ENCODE measurements around the gene HGFAC.
A peak's percentile ranks its signal among the peaks of the same experiment; 100 is the strongest.

The HGFAC gene

GRCh38 chr4:3473996-3474765 is 32.4 kb downstream of the HGFAC start:
- no peak for DNase-seq (ENCODE audit: low spot score)

- no peak for DNase-seq (ENCODE audit: low spot score)
Measured at GRCh38 chr4:3475041-3475712, 33.4 kb downstream of the HGFAC start.

GRCh38 chr4:3475713-3476260 is 34.0 kb downstream of the HGFAC start:
- DNase-seq (ENCODE audit: low spot score) = no peak

- DNase-seq (ENCODE audit: low spot score) = no peak
Measured at GRCh38 chr4:3476341-3476747, 34.6 kb downstream of the HGFAC start.

- DNase-seq (ENCODE audit: low spot score) = no peak
Measured at GRCh38 chr4:3476936-3477749, 35.4 kb downstream of the HGFAC start.

GRCh38 chr4:3477750-3478430 is 36.1 kb downstream of the HGFAC start:
- DNase-seq (ENCODE audit: low spot score) = no peak

GRCh38 chr4:3478446-3479357 is 36.9 kb downstream of the HGFAC start:
- DNase-seq (ENCODE audit: low spot score) = no peak

- DNase-seq (ENCODE audit: low spot score) = no peak
Measured at GRCh38 chr4:3479358-3480101, 37.8 kb downstream of the HGFAC start.

GRCh38 chr4:3480528-3481112 is 38.9 kb downstream of the HGFAC start:
- peak; percentile 65 for DNase-seq (ENCODE audit: low spot score)

GRCh38 chr4:3481113-3481531 is 39.4 kb downstream of the HGFAC start:
- no peak for DNase-seq (ENCODE audit: low spot score)

GRCh38 chr4:3481783-3482393 is 40.1 kb downstream of the HGFAC start:
- no peak for DNase-seq (ENCODE audit: low spot score)

- no peak for DNase-seq (ENCODE audit: low spot score)
Measured at GRCh38 chr4:3482707-3483106, 40.9 kb downstream of the HGFAC start.

- no peak for DNase-seq (ENCODE audit: low spot score)
Measured at GRCh38 chr4:3483471-3483921, 41.7 kb downstream of the HGFAC start.

GRCh38 chr4:3484057-3484973 is 42.5 kb downstream of the HGFAC start:
- no peak for DNase-seq (ENCODE audit: low spot score)

GRCh38 chr4:3485011-3485791 is 43.4 kb downstream of the HGFAC start:
- DNase-seq (ENCODE audit: low spot score) = no peak

- no peak for DNase-seq (ENCODE audit: low spot score)
Measured at GRCh38 chr4:3485886-3486540, 44.2 kb downstream of the HGFAC start.

Measured in RKO (cell line).